Activated T-helper 1 cell treated with anti-CD3 and anti-CD28 coated beads, Interleukin-2, amount 50 U/mL, for 16 hours (primary cell): ENCODE measurements around the gene TXN2.
A peak's percentile ranks its signal among the peaks of the same experiment; 100 is the strongest.

ENCODE experiments used
- DNase-seq, 2 donors: peaks; one replicate each; pipeline ENCODE4 v3.0.0-alpha.2; 2020; ENCODE audit warnings: low read depth in 1 of 2, low spot score in 1 of 2

The TXN2 gene

DNA sequence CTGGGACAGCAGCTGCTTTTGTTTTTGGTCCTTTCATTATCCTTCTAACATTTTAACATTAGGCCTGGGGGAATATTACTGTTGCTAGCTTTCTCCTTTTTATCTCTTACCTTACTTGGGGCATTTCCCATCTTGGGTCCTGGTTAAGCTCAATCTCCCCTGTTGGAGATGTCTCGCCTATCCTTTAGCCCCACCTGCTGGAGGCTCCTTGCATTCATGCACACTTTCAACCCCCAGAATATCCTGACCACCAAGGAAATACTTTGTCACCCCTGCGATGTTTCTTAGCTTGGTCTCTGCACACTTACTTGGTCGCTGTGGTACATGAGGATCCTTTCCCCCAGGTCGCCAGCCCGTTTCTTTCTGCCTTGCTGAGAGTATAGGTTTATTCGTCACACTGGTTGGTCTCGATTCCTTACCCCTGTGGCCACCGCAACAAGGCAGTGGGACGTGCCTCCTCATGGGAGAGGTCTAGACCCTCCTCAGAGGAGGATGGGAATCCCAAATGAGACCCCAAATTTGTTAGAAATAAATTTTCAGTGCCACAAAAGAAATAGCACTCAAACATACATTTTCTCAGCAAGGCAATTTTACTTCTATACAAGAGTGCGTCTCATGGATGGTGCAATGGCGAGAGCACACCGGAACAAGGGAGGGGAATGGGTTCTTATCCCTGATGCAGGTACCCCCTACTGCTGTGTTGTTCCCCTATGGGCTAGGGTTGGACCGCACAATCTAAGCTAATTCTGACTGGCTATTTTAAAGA is 5.4 kb upstream of the TXN2 start:
- peak; percentile 30 to 31 for DNase-seq

GRCh38 chr22:36480941-36481392 is 473 bp downstream of the TXN2 start:
- DNase-seq, result no peak

DNA sequence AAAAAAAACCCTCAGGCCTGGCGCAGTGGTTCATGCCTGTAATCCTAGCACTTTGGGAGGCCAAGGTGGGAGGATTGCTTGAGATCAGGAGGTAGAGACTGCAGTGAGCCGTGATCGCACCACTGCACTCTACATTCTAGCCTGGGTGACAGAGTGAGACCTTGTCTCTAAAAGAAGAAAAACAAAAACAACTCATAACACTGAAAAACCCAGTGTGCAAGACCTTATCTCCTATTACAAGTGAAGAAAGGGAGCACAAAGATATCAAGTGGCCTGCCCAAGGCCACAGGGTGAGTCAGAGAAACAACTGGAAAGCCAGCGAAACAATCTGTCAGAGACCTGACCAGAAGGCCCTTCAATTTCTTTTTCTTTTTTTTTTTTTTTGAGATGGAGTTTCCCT is 2.5 kb downstream of the TXN2 start:
- no peak for DNase-seq

GRCh38 chr22:36475341-36475740 is 6.1 kb downstream of the TXN2 start:
- DNase-seq, result no peak

DNA sequence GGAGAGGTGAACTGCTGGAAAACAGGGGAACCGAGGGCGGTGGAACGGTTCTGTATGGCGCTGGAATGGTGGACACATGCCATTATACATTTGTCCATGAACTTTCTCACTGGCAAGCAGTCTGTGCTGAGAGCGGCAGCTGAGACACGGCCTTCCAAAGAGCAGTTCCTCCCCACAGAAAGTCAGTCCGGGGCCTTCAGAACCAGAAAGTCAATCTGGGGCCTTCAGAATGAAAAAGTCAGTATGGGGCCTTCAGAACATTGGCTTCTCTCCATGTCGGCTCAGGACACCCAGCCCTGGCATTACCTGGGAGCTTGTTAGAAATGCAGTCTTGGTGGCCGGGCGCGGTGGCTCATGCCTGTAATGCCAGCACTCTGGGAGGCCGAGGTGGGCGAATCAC is 8.8 kb downstream of the TXN2 start:
- no peak for DNase-seq

DNA sequence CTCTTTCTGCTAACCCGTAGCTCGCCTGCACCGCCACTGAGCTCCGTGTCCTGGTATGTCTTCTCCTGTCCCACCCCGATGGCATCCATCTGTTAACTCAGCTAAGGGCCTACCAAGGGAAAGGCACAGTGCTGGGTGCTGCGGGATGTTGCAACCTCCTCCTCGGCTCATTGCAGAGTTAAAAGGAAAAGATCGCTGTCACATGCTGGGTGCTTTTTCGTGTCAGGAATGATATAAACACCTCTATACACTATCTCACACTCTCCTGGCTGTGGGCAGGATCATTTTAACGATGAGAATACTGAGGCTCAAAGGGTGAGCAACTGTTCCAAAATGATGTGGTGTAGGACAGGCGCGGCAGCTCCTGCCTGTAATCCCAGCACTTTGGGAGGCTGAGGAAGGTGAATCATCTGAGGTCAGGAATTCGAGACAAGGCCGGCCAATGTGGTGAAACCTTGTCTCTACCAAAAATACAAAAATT is 10.1 kb downstream of the TXN2 start:
- DNase-seq, result no peak

DNA sequence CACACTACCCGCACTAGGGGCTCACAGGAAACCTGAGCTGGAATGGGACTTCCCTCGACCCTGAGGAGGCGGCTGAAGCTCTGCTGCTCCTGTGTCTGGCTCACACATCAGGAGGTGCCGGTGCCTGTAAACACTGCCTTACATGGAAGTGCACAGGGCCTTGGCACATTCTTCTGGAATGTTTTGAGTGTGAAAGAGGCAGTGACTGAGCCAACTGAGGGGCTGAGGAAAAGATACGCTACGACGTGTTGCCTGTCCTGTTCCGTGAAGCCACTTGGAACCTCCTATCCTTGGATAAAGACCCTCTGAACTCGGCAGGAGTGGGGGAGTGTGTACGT is 10.5 kb downstream of the TXN2 start:
- no peak for DNase-seq

GRCh38 chr22:36470162-36470993 is 11.1 kb downstream of the TXN2 start:
- peak; percentile 62 to 72 for DNase-seq

GRCh38 chr22:36469094-36469710 is 12.2 kb downstream of the TXN2 start:
- no peak for DNase-seq

DNA sequence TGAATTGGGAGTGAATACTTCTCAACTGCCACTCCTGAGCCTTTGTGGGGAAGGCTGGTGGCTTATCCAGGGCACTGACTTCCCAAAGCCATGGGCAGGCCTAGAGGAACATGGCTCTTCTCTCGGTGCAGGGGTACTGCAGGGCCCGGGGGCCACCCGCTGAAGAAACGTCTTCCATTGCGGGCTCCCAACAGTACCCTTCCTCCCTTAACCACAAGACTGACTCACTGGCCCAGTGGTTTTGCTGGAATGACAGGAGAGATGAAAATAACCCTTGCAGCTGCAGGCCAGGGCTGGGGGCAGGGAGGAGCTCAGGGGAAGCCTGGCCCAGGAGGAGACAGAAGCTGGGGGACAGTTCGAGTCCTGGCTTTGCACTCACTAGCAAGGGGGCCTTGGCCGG is 13.5 kb downstream of the TXN2 start:
- DNase-seq, result no peak

- DNase-seq, result no peak
Observed at GRCh38 chr22:36467042-36467810, 14.2 kb downstream of the TXN2 start.

- no peak for DNase-seq
Observed at GRCh38 chr22:36466258-36466657, 15.2 kb downstream of the TXN2 start.

DNA sequence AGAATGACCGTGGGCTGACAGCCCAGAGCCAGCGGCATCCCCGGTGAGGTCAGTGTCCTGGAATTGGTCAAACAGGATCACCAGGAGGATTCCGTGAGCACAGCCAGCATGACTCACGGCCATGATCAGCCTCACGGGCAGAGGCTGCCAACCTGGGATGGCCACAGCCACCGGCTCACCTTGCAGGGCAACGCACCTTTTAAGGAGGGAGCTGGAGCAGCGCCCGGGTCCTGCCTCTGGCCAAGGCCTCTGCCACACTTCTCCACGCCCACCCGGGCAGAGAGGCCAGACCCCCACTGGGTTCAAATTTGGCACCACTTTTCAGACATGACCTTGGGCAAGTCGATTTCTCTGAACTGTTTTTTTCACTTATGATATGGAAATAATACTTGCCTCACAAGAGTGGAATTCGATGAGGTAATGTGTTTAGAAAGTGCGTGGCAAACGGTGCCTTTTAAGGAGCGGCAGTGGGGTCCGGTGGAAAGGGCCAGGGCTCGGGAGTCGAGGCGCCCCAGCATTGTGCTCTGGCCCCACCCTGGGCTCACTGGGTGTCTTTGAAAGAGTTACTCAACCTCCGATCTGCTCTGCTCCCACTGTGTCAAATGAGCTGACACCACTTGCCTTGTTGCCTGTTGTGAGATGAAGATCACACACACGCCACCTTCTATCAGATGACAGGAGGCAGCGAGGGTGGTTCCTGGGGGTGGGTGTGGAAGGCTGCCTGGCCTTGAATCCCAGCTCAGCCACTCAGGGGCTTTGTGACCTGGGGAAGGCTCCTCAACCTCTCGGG is 16.0 kb downstream of the TXN2 start:
- no peak for DNase-seq

DNA sequence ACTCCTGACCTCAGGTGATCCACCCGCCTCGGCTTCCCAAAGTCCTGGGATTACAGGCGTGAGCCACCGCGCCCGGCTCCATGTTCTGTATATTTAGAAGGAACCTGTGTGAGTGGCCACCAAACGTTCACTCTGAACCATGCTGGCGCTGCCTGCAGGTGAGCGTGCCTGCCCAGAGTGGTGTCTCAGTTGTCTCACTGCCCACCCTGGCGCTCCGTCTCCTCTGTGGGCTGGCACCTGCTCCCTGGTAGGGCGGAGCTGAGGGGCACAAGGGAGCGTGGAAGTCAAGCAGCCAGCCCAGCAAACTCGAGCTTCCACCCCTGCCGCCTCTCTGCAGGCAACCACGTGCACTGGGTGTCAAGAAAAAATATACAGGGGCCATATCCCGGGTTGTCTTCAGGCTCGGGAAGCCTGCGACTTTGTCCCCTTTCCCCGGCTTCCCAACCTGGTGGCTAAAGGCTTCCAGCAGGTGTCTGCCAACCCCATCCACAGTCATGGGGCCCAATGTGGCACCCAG is 16.7 kb downstream of the TXN2 start:
- no peak for DNase-seq

GRCh38 chr22:36463783-36464184 is 17.7 kb downstream of the TXN2 start:
- DNase-seq, result no peak

GRCh38 chr22:36461665-36462649 is 19.5 kb downstream of the TXN2 start:
- no peak for DNase-seq

GRCh38 chr22:36460202-36460601 is 21.2 kb downstream of the TXN2 start:
- DNase-seq, result no peak

DNA sequence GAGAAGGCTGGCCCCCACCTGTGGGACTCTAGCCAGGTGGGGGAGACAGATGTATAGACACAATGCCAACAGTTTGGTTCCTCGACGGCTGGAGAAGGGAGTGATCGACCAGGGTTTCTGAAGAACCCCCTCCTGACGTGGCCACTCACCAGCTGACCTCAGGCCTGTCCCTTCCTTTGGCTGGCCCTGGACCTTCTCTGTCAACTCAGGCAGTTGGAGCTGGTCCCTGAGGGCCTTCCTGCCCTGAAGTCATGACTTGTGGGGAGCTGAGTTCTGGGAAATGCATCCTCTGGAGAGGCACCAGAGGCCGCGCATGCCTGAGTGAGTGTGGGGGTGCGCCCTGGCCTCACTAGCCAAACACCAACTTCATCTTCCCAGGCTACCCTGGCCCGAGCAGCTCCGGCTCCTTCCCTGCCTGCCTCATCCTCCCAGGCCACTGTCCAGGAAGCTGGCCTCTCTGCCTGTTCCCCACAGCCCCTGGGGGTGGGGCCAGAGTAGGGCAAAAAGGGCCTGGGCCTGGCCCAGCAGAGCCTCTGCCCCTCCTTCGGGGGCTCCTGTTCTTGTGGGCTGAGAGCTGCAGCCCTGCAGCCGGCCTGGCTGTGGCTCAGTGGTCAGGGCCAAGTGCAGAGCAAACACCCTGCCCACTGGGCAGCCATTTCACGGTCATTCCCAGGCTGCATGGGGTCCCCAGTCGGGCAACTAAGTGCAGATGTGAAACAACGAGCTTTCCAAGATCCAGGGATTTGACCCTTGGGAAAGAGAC is 23.6 kb downstream of the TXN2 start:
- DNase-seq, result no peak
